Measurements from ENCODE around the gene TARS3. TPM values are rescaled to one million over a fixed set of nuclear protein-coding genes. Genes with fewer than 3 reads are reported as not detected.
A peak's percentile ranks its signal among the peaks of the same experiment; 100 is the strongest.
"Not testable (repeated sequence)": the region's sequence is repeated elsewhere in the genome, so short reads cannot be mapped to it uniquely, and the experiment has no call there.

TARS3 gene
- polyA plus RNA-seq, 2 of the 4 experiments (the other 2 are of a cell fraction) = 6.7 to 9.5 TPM

GRCh38 chr15:101635944-101636727 is 88.1 kb downstream of the TARS3 start (continued):
- TF ChIP-seq RNF2 (IDR thresholded peaks at IDR 0.05; ENCODE audit: borderline replicate concordance, low read depth) (no peak), REST (IDR thresholded peaks at IDR 0.05) (no peak)

DNA sequence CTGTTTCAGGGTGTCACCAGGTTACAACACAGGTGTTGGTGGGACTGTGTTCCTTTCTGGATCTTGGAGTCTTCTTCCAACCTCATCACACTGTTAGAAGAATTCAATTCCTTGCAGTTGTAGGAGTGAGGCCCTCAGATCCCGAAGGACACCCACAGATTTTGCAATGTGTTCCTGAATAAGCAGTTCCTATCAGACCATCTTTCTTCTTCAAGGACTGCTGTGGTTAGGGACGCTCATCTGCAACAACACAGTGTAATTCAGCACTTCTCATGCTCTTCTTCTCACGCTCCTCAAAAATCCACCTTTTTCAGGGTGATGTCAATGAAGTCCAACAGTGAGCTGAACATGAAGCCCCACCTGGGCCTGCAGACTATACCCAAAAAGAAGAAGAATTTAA is 90.9 kb downstream of the TARS3 start:
- Histone ChIP-seq H3K4me1 (peaks cover 7% of the 10 kb centered on the region; the same call in 2 of the 3 replicates), H3K4me2 (no peak overlapping the region), H3K4me3 (no peak overlapping the region), H3K9me3 (no peaks in the 10 kb centered on the region), H3K27ac (no peak overlapping the region)
- ChIA-PET CTCF (interaction anchor here (1.0 kb wide), 1 partner anchor 15 kb away, joined by 3 read pairs; no protein-coding TSS in a partner anchor), POLR2A (no interaction called here)
- FAIRE-seq (no peak), ATAC-seq (no peak), DNase-seq (ENCODE audit: low read depth in 1 of 2, low spot score in 1 of 2) (no peak)
- WGBS (ENCODE audit: missing lambda C conversion rate) = 89% methylated on average over 3 of the region's 3 CpGs
- TF ChIP-seq MYC (IDR thresholded peaks at IDR 0.05; ENCODE audit: borderline replicate concordance, low read length) (no peak), KDM1A (IDR thresholded peaks at IDR 0.05; ENCODE audit: low read depth) (no peak), RAD21 (conservative IDR thresholded peaks at IDR 0.05 in 1 of 2, IDR thresholded peaks at IDR 0.05 in 1 of 2) (no peak), RNF2 (IDR thresholded peaks at IDR 0.05; ENCODE audit: borderline replicate concordance, low read depth) (no peak), POLR2A (IDR thresholded peaks at IDR 0.05; ENCODE audit: low read length) (no peak), RARB (CRISPR knock-in tag; IDR thresholded peaks at IDR 0.05) (no peak), ZC3H11A (IDR thresholded peaks at IDR 0.05) (no peak), ATOH8 (CRISPR knock-in tag; IDR thresholded peaks at IDR 0.05; ENCODE audit: low read depth) (no peak)

DNA sequence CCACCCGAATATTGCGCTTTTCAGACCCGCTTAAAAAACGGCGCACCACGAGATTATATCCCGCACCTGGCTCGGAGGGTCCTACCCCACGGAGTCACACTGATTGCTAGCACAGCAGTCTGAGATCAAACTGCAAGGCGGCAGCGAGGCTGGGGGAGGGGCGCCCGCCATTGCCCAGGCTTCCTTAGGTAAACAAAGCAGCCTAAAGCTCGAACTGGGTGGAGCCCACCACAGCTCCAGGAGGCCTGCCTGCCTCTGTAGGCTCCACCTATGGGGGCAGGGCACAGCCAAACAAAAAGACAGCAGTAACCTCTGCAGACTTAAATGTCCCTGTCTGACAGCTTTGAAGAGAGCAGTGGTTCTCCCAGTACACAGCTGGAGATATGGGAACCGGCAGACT is 97.5 kb downstream of the TARS3 start:
- H3K4me2 ChIP-seq; H3K4me3 ChIP-seq; FAIRE-seq; H3K27ac ChIP-seq; H3K9me3 ChIP-seq; ATAC-seq; H3K4me1 ChIP-seq; POLR2A ChIA-PET; DNase-seq (ENCODE audit: low read depth in 1 of 2, low spot score in 1 of 2): not testable (repeated sequence)
- CTCF ChIA-PET = interaction anchor here (0.7 to 3.4 kb wide), 3 partner anchors 10 to 151 kb away, joined by 3 to 22 read pairs (median 3); no protein-coding TSS in a partner anchor
- WGBS (ENCODE audit: missing lambda C conversion rate) = 75% methylated on average over 14 of the region's 15 CpGs

DNA sequence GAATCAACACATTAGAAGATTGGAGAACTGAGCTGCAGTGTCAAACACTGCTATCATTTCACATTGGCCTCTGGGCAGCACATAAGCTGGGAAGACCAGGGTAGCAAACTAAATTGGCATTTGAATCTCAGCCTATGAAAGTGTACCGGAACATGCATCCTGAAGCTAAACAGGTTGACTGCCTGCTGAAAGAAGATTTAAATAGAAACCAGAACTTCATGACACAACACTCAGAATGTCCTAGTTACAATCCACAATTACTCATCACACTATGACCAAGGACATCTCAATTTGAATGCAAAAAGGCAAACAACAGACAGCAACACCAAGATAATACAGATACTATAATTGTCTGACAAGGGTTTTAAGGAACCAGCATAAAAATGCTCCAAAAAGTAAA is 98.3 kb downstream of the TARS3 start:
- no peak for ATAC-seq
- CTCF ChIA-PET = interaction anchor here (0.7 to 3.4 kb wide), 4 partner anchors 10 to 152 kb away, joined by 3 to 22 read pairs (median 4); no protein-coding TSS in a partner anchor
- WGBS (ENCODE audit: missing lambda C conversion rate) = 89% methylated on average over 1 of the region's 1 CpG

More for the DNA sequence above, 98.3 kb downstream of the TARS3 start:
- FAIRE-seq (peak; percentile 89), DNase-seq (ENCODE audit: low read depth in 1 of 2, low spot score in 1 of 2) (no peak)
- Histone ChIP-seq H3K4me2 (no peak overlapping the region), H3K4me1 (no peaks in the 10 kb centered on the region), H3K9me3 (no peaks in the 10 kb centered on the region), H3K27ac (no peak overlapping the region), H3K4me3 (no peak overlapping the region)
- POLR2A ChIA-PET = no interaction called here
- TF ChIP-seq E2F6 (IDR thresholded peaks at IDR 0.05; ENCODE audit: borderline replicate concordance, low read depth) (no peak), HDAC2 (IDR thresholded peaks at IDR 0.05) (no peak), HOXA7 (CRISPR knock-in tag; IDR thresholded peaks at IDR 0.05) (no peak), NPAS2 (CRISPR knock-in tag; IDR thresholded peaks at IDR 0.05; ENCODE audit: borderline replicate concordance) (no peak), MYC (IDR thresholded peaks at IDR 0.05; ENCODE audit: borderline replicate concordance, low read length) (no peak), PHF8 (IDR thresholded peaks at IDR 0.05; ENCODE audit: borderline replicate concordance, low read depth) (no peak), FOXS1 (CRISPR knock-in tag; IDR thresholded peaks at IDR 0.05) (no peak), HOXB5 (CRISPR knock-in tag; IDR thresholded peaks at IDR 0.05) (no peak)

All from A549 (cell line).